ENCODE data around the gene AKAP13. TPM values are rescaled to one million over a fixed set of nuclear protein-coding genes. Genes with fewer than 3 reads are reported as not detected.
"Not testable (repeated sequence)": the region's sequence is repeated elsewhere in the genome, so short reads cannot be mapped to it uniquely, and the experiment has no call there.

Gene AKAP13
- polyA plus RNA-seq, 2 of the 4 experiments (the other 2 are of a cell fraction), result 20.4 to 28.8 TPM

DNA sequence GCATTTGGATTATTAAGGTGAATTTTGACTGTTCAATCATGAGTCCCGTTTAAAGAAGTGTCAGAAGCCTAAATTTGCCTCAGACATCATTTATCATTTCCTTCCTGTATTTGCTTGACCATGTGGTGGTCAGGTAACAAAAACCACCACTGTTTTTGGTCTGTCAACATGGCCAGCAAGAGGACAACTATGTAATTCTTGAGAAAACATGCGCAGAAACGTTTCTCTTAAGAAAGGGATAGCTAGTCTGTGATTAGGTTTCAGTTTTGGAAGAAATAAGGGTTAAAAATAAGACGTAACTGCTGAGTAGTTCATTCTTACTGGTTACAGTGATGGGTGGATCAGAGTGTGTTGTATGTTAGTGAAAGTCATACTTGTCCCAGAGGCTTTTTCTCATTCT lies 204.5 kb downstream of the AKAP13 start:
- Histone ChIP-seq H3K4me3 (no peak overlapping the region; the same call in 2 of the 3 replicates), H3K4me1 (peaks cover 95% of the 10 kb centered on the region), H3K9me3 (no peaks in the 10 kb centered on the region), H3K4me2 (peak overlapping the region; percentile 91), H3K27ac (peak overlapping the region; percentile 10 to 22; a peak in 2 of 6 replicates)
- CTCF ChIA-PET, result interaction anchor here (0.6 to 2.7 kb wide), 3 partner anchors 57 to 288 kb away, joined by 3 to 9 read pairs (median 5); no protein-coding TSS in a partner anchor
- no peak for ATAC-seq
- POLR2A ChIA-PET, result no interaction called here
- 58% methylated on average over 4 of the region's 4 CpGs for WGBS (ENCODE audit: missing lambda C conversion rate)
- FAIRE-seq, result no peak
- no peak for DNase-seq (ENCODE audit: low read depth in 1 of 2, low spot score in 1 of 2)
- TF ChIP-seq MAFK (IDR thresholded peaks at IDR 0.05; ENCODE audit: partially characterized antibody), result peak; percentile 25
- TF ChIP-seq, protein P1, sequence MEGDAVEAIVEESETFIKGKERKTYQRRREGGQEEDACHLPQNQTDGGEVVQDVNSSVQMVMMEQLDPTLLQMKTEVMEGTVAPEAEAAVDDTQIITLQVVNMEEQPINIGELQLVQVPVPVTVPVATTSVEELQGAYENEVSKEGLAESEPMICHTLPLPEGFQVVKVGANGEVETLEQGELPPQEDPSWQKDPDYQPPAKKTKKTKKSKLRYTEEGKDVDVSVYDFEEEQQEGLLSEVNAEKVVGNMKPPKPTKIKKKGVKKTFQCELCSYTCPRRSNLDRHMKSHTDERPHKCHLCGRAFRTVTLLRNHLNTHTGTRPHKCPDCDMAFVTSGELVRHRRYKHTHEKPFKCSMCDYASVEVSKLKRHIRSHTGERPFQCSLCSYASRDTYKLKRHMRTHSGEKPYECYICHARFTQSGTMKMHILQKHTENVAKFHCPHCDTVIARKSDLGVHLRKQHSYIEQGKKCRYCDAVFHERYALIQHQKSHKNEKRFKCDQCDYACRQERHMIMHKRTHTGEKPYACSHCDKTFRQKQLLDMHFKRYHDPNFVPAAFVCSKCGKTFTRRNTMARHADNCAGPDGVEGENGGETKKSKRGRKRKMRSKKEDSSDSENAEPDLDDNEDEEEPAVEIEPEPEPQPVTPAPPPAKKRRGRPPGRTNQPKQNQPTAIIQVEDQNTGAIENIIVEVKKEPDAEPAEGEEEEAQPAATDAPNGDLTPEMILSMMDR (IDR thresholded peaks at IDR 0.05), result no peak
- no peak for TF ChIP-seq ZSCAN20 (CRISPR knock-in tag; IDR thresholded peaks at IDR 0.05)

DNA sequence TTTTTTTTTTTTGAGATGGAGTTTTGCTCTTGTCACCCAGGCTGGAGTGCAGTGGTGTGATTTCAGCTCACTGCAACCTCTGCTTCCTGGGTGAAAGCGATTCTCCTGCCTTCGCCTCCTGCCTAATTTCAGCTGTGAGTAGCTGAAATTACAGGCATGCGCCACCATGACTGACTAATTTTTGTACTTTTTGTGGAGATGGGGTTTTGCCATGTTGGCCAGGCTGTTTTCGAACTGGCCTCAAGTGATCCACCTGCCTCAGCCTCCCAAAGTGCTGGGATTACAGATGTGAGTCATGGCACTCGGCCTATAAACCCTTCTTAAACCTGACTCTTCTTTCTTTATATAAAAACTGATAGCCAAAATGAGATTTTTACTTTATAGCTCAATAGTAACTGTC lies 205.8 kb downstream of the AKAP13 start:
- POLR2A ChIA-PET, FAIRE-seq: not testable (repeated sequence)

DNA sequence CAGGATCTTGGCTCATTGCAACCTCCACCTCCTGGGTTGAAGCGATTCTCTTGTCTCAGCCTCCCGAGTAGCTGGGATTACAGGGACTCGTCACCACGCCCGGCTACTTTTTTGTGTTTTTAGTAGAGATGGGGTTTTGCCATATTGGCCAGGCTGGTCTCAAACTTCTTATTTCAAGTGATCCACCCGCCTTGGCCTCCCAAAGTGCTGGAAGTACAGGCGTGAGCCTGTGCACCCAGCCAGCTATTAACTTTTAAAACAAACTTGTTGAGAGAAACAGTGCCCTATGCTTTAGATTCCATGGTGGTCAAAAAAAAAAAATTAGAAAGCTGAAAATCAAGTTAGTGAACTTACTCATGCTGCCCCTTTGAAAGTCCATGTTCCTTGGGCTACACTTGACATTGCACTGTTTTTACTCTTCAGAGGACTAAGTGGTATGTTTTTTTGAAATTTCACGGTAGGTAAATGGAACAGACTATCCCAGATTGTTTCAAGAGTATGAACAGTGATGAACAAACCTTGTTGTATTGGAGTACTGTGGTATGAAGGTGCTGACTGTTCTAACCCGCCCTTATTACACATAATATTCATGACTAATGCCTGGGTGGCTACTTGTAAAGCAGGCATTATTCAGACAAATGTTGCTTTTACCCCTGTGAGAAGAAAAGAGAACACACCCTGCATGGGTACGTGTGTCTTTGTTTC lies 207.5 kb downstream of the AKAP13 start:
- Histone ChIP-seq H3K4me2 (peak overlapping the region; percentile 96), H3K4me1 (peaks cover 98% of the 10 kb centered on the region), H3K27ac (peak overlapping the region; percentile 81 to 82), H3K9me3 (no peaks in the 10 kb centered on the region), H3K4me3 (no peak overlapping the region)
- no peak for TF ChIP-seq FOSL2 (IDR thresholded peaks at IDR 0.05)
- peak; percentile 81 for TF ChIP-seq FOSL2 (CRISPR knock-in tag; IDR thresholded peaks at IDR 0.05)
- no peak for TF ChIP-seq MYC (IDR thresholded peaks at IDR 0.05; ENCODE audit: borderline replicate concordance, low read length)
- TF ChIP-seq MAFK (IDR thresholded peaks at IDR 0.05; ENCODE audit: partially characterized antibody), result peak; percentile 54
- POLR2A ChIA-PET, result interaction anchor here (0.6 kb wide), 1 partner anchor 69 kb away, joined by 3 read pairs; no protein-coding TSS in a partner anchor
- DNase-seq (ENCODE audit: low read depth in 1 of 2, low spot score in 1 of 2) (peak in 1 of 2 experiments; percentile 58), ATAC-seq (peak; percentile 61 to 71), FAIRE-seq (peak; percentile 91)
- CTCF ChIA-PET, result interaction anchor here (1.0 kb wide), 1 partner anchor 12 kb away, joined by 3 read pairs; no protein-coding TSS in a partner anchor
- WGBS (ENCODE audit: missing lambda C conversion rate), result 64% methylated on average over 10 of the region's 10 CpGs

More for the DNA sequence above, 205.8 kb downstream of the AKAP13 start:
- CTCF ChIA-PET, result interaction anchor here (0.6 to 2.7 kb wide), 6 partner anchors 9 to 290 kb away, joined by 3 to 9 read pairs (median 5); no protein-coding TSS in a partner anchor
- H3K4me3 ChIP-seq; H3K4me2 ChIP-seq; H3K27ac ChIP-seq; H3K9me3 ChIP-seq; ATAC-seq; DNase-seq (ENCODE audit: low read depth in 1 of 2, low spot score in 1 of 2): not testable (repeated sequence)
- 90% methylated on average over 5 of the region's 5 CpGs for WGBS (ENCODE audit: missing lambda C conversion rate)
- H3K4me1 ChIP-seq, result peaks cover 98% of the 10 kb centered on the region

DNA sequence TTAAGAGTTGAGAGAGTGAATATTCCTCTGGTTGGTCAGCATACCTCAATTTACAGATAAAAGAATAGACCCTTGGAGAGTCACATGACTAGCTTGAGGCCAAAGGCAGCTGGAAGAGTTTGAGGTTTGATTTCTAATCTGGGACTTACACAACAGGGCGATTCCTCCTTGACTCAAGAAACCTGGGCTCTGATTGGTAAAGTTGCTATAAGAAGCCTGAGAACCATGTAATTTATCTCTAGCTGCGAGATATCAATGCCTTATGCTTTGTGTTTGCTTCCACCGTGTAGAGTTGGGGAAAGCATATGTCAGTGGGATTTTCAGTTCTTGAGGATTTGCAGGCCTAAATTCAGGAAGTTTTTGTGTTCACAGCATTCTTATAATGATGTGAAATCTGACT lies 208.3 kb downstream of the AKAP13 start:
- Histone ChIP-seq H3K4me2 (peak overlapping the region; percentile 96), H3K4me1 (peaks cover 94% of the 10 kb centered on the region), H3K4me3 (peak overlapping the region; percentile 31; the same call in 1 of the 3 replicates), H3K27ac (peak overlapping the region; percentile 81 to 82), H3K9me3 (no peaks in the 10 kb centered on the region)
- FAIRE-seq, result peak; percentile 56
- WGBS (ENCODE audit: missing lambda C conversion rate), result 15% methylated on average over 3 of the region's 3 CpGs
- TF ChIP-seq KDM5A (IDR thresholded peaks at IDR 0.05) (no peak), FOSB (CRISPR knock-in tag; IDR thresholded peaks at IDR 0.05) (no peak), FOSL2 (IDR thresholded peaks at IDR 0.05) (no peak), FOSL2 (CRISPR knock-in tag; IDR thresholded peaks at IDR 0.05) (no peak)
- TF ChIP-seq, protein P2, sequence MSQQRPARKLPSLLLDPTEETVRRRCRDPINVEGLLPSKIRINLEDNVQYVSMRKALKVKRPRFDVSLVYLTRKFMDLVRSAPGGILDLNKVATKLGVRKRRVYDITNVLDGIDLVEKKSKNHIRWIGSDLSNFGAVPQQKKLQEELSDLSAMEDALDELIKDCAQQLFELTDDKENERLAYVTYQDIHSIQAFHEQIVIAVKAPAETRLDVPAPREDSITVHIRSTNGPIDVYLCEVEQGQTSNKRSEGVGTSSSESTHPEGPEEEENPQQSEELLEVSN (IDR thresholded peaks at IDR 0.05; ENCODE audit: borderline replicate concordance, low read depth), result no peak
- TF ChIP-seq, protein P3, sequence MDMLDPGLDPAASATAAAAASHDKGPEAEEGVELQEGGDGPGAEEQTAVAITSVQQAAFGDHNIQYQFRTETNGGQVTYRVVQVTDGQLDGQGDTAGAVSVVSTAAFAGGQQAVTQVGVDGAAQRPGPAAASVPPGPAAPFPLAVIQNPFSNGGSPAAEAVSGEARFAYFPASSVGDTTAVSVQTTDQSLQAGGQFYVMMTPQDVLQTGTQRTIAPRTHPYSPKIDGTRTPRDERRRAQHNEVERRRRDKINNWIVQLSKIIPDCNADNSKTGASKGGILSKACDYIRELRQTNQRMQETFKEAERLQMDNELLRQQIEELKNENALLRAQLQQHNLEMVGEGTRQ (IDR thresholded peaks at IDR 0.05), result 0 out of 2 replicates have a peak, but pooled peaks have one; percentile 12
- DNase-seq (ENCODE audit: low read depth in 1 of 2, low spot score in 1 of 2), result no peak
- peak; percentile 16 to 24; a peak in 4 of 6 replicates for ATAC-seq
- CTCF ChIA-PET, result interaction anchor here (0.7 to 6.2 kb wide), 4 partner anchors 11 to 104 kb away, joined by 3 to 31 read pairs (median 4); no protein-coding TSS in a partner anchor
- POLR2A ChIA-PET, result no interaction called here
